ENCODE measurements around the gene ESR2.

Gene ESR2

GRCh38 chr14:64246688-64247087, 47.5 kb downstream of the ESR2 start:
- no peak overlapping the region for H3K4me3 ChIP-seq (ENCODE audit: low read depth, low read length)
- no peak for TF ChIP-seq CTCF (IDR thresholded peaks at IDR 0.05; ENCODE audit: low read depth, low read length)

- TF ChIP-seq CTCF (IDR thresholded peaks at IDR 0.05; ENCODE audit: low read depth, low read length) = no peak
- no peak overlapping the region for H3K4me3 ChIP-seq (ENCODE audit: low read depth, low read length)
These were observed 48.7 kb downstream of the ESR2 start for GRCh38 chr14:64245491-64245890.

- H3K4me3 ChIP-seq (ENCODE audit: low read depth, low read length) = no peak overlapping the region
- TF ChIP-seq CTCF (IDR thresholded peaks at IDR 0.05; ENCODE audit: low read depth, low read length) = no peak
These were observed 49.9 kb downstream of the ESR2 start for GRCh38 chr14:64244279-64244678.

GRCh38 chr14:64238631-64239030, 55.5 kb downstream of the ESR2 start:
- H3K4me3 ChIP-seq (ENCODE audit: low read depth, low read length) = no peak overlapping the region
- no peak for TF ChIP-seq CTCF (IDR thresholded peaks at IDR 0.05; ENCODE audit: low read depth, low read length)

- H3K4me3 ChIP-seq (ENCODE audit: low read depth, low read length) = no peak overlapping the region
These were observed 56.1 kb downstream of the ESR2 start for GRCh38 chr14:64238049-64238448.

GRCh38 chr14:64235652-64236640, 58.2 kb downstream of the ESR2 start:
- no peak overlapping the region for H3K4me3 ChIP-seq (ENCODE audit: low read depth, low read length)
- no peak for TF ChIP-seq CTCF (IDR thresholded peaks at IDR 0.05; ENCODE audit: low read depth, low read length)

More at GRCh38 chr14:64238049-64238448, 56.1 kb downstream of the ESR2 start:
- TF ChIP-seq CTCF (IDR thresholded peaks at IDR 0.05; ENCODE audit: low read depth, low read length) = no peak

All from WI38 (cell line).